Measurements from ENCODE around the gene PPP2R2C.

GRCh38 chr4:6293661-6294060, 178.8 kb downstream of the PPP2R2C start:
- TF ChIP-seq CTCF (IDR thresholded peaks at IDR 0.05 in 2 of 3, conservative IDR thresholded peaks at IDR 0.05 in 1 of 3; ENCODE audit: control insufficient read depth in 2 of 3, extremely low read depth in 1 of 3, insufficient read depth in 1 of 3, low read depth in 3 of 3, low read length in 3 of 3) (no peak), CHD4 (IDR thresholded peaks at IDR 0.05) (no peak), POLR2A (IDR thresholded peaks at IDR 0.05; ENCODE audit: low read depth, low read length) (no peak), NRF1 (conservative IDR thresholded peaks at IDR 0.05; ENCODE audit: low read depth, low read length) (no peak), EGR1 (IDR thresholded peaks at IDR 0.05; ENCODE audit: borderline replicate concordance in 1 of 2, low read depth in 2 of 2, low read length in 2 of 2) (no peak), TAF1 (IDR thresholded peaks at IDR 0.05; ENCODE audit: borderline replicate concordance, low read depth, low read length) (no peak), CEBPB (IDR thresholded peaks at IDR 0.05; ENCODE audit: borderline replicate concordance in 1 of 2, low read depth in 2 of 2, low read length in 2 of 2) (no peak), POLR2AphosphoS5 (IDR thresholded peaks at IDR 0.05; ENCODE audit: low read length) (no peak), CHD1 (IDR thresholded peaks at IDR 0.05; ENCODE audit: low read depth, low read length) (no peak), SMC3 (IDR thresholded peaks at IDR 0.05; ENCODE audit: borderline replicate concordance, low read length) (no peak), TCF7 (IDR thresholded peaks at IDR 0.05; ENCODE audit: borderline replicate concordance) (no peak), RCOR1 (conservative IDR thresholded peaks at IDR 0.05; ENCODE audit: low read depth, low read length) (no peak), NR2C1 (IDR thresholded peaks at IDR 0.05) (no peak)

Measured in GM12878 (cell line).